Activated CD4-positive, alpha-beta memory T cell treated with anti-CD3 and anti-CD28 coated beads, Interleukin-2, amount 10 ng/mL, durations not matched to agents 7 days and 5 days (primary cell): ENCODE measurements around the gene SFTA2. TPM values are rescaled to one million over a fixed set of nuclear protein-coding genes. Genes with fewer than 3 reads are reported as not detected.
"Not testable (repeated sequence)": the region's sequence is repeated elsewhere in the genome, so short reads cannot be mapped to it uniquely, and the experiment has no call there.

Experiments
- CTCF ChIA-PET: fragments of 350-600 bp; sonication (Branson Sonifier 250); formaldehyde crosslinking; loops from one replicate; lab custom pipeline; 2021; ENCODE audit warnings: antibody characterized with exemption, inconsistent platforms; lab: Charles Lee
- POLR2A ChIA-PET: fragments of 350-600 bp; sonication (Branson Sonifier 250); formaldehyde crosslinking; loops from one replicate; lab custom pipeline; 2021; ENCODE audit warnings: antibody characterized with exemption; lab: Charles Lee
- DNase-seq: peaks from one replicate; pipeline ENCODE4 v3.0.0-alpha.2; 2020
- H3K27ac Mint-ChIP-seq: one replicate; pipeline ENCODE4 v1.8.0; 2021; ENCODE audit warnings: mild to moderate bottlenecking, mixed read lengths
- H3K27me3 Mint-ChIP-seq: one replicate; pipeline ENCODE4 v1.8.0; 2021; ENCODE audit warnings: mixed read lengths
- H3K36me3 Mint-ChIP-seq: one replicate; pipeline ENCODE4 v1.8.0; 2021; ENCODE audit warnings: low read depth, mixed read lengths
- H3K4me1 Mint-ChIP-seq: one replicate; pipeline ENCODE4 v1.8.0; 2021; ENCODE audit warnings: mixed read lengths
- H3K4me3 Mint-ChIP-seq: one replicate; pipeline ENCODE4 v1.8.0; 2021; ENCODE audit warnings: mild to moderate bottlenecking, mixed read lengths
- H3K9me3 Mint-ChIP-seq: one replicate; pipeline ENCODE4 v1.8.0; 2021; ENCODE audit warnings: mixed read lengths
- total RNA-seq, 2 experiments: library from RNA; stranded (reverse); gene quantifications; one replicate each; pipeline ENCODE4 v1.2.3, GENCODE V29; 2021

Gene SFTA2
- total RNA-seq, 2 experiments from 2014 or later, result not detected

GRCh38 chr6:30915591-30915946 lies 16.4 kb downstream of the SFTA2 start:
- Mint-ChIP-seq H3K27ac (peak overlapping the region; percentile 27), H3K4me3 (peak overlapping the region; percentile 87), H3K9me3 (no peaks in the 10 kb centered on the region), H3K27me3 (no peaks in the 10 kb centered on the region), H3K4me1 (peaks cover 26% of the 10 kb centered on the region), H3K36me3 (peaks cover 35% of the 10 kb centered on the region)
- CTCF ChIA-PET, result interaction anchor here (0.6 to 4.6 kb wide), 21 partner anchors 9 to 233 kb away, joined by 3 to 70 read pairs (median 4); no protein-coding TSS in a partner anchor
- DNase-seq, result no peak
- POLR2A ChIA-PET, result interaction anchor here (0.9 to 1.6 kb wide), 3 partner anchors 25 to 175 kb away, joined by 3 to 4 read pairs (median 3); no protein-coding TSS in a partner anchor

- H3K36me3 Mint-ChIP-seq, result peaks cover 31% of the 10 kb centered on the region
- DNase-seq, result no peak
Observed at GRCh38 chr6:30914854-30915590, 16.9 kb downstream of the SFTA2 start.

GRCh38 chr6:30914076-30914853 lies 17.7 kb downstream of the SFTA2 start, which contains the start of gene VARS2:
VARS2 (plus strand) TSS chr6:30914238; CDS start chr6:30914837, 599 bp downstream.
- Mint-ChIP-seq H3K27me3 (no peaks in the 10 kb centered on the region), H3K9me3 (no peaks in the 10 kb centered on the region), H3K4me3 (peak within 1 kb of the TSS; percentile 87), H3K4me1 (peaks cover 29% of the 10 kb centered on the region), H3K36me3 (peaks cover 28% of the 10 kb centered on the region), H3K27ac (peak within 1 kb of the TSS; percentile 83)
- DNase-seq, result peak; percentile 90
- POLR2A ChIA-PET, result interaction anchor here (0.6 to 2.2 kb wide), 15 partner anchors 9 to 581 kb away, joined by 3 to 10 read pairs (median 4); partner anchors contain the start of genes FLOT1 and MRPS18B
- CTCF ChIA-PET, result interaction anchor here (0.6 to 4.6 kb wide), 28 partner anchors 10 to 296 kb away, joined by 3 to 70 read pairs (median 4); partner anchors contain the start of genes MRPS18B and PPP1R10

More at GRCh38 chr6:30914854-30915590, 16.9 kb downstream of the SFTA2 start:
- POLR2A ChIA-PET, result interaction anchor here (0.9 to 2.2 kb wide), 7 partner anchors 25 to 580 kb away, joined by 3 to 10 read pairs (median 3); partner anchors contain the start of gene MRPS18B
- H3K4me1 Mint-ChIP-seq, result peaks cover 26% of the 10 kb centered on the region
- peak overlapping the region; percentile 83 for H3K27ac Mint-ChIP-seq
- CTCF ChIA-PET, result interaction anchor here (0.8 to 4.6 kb wide), 20 partner anchors 8 to 233 kb away, joined by 3 to 70 read pairs (median 4); no protein-coding TSS in a partner anchor
- no peaks in the 10 kb centered on the region for H3K27me3 Mint-ChIP-seq
- peak overlapping the region; percentile 87 for H3K4me3 Mint-ChIP-seq
- H3K9me3 Mint-ChIP-seq, result no peaks in the 10 kb centered on the region

- peaks cover 28% of the 10 kb centered on the region for H3K36me3 Mint-ChIP-seq
- peak overlapping the region; percentile 67 for H3K27ac Mint-ChIP-seq
- CTCF ChIA-PET, result interaction anchor here (0.6 to 4.6 kb wide), 22 partner anchors 9 to 296 kb away, joined by 3 to 70 read pairs (median 4); partner anchors contain the start of genes MRPS18B and PPP1R10
- DNase-seq, result no peak
- H3K4me3 Mint-ChIP-seq, result peak overlapping the region; percentile 87
- peaks cover 34% of the 10 kb centered on the region for H3K4me1 Mint-ChIP-seq
- H3K9me3 Mint-ChIP-seq, result no peaks in the 10 kb centered on the region
- POLR2A ChIA-PET, result interaction anchor here (0.6 to 2.2 kb wide), 14 partner anchors 8 to 549 kb away, joined by 3 to 10 read pairs (median 4); partner anchors contain the start of gene FLOT1
- H3K27me3 Mint-ChIP-seq, result no peaks in the 10 kb centered on the region
Observed at GRCh38 chr6:30913721-30914075, 18.3 kb downstream of the SFTA2 start.

- peak overlapping the region; percentile 87 for H3K4me3 Mint-ChIP-seq
- H3K27ac Mint-ChIP-seq, result no peak overlapping the region
- peaks cover 42% of the 10 kb centered on the region for H3K4me1 Mint-ChIP-seq
- no peaks in the 10 kb centered on the region for H3K9me3 Mint-ChIP-seq
- no peak for DNase-seq
- POLR2A ChIA-PET, result interaction anchor here (0.6 to 2.2 kb wide), 6 partner anchors 17 to 191 kb away, joined by 3 to 10 read pairs (median 4); no protein-coding TSS in a partner anchor
- CTCF ChIA-PET, result interaction anchor here (0.7 to 4.6 kb wide), 15 partner anchors 8 to 189 kb away, joined by 3 to 70 read pairs (median 6); no protein-coding TSS in a partner anchor
- H3K36me3 Mint-ChIP-seq, result peaks cover 28% of the 10 kb centered on the region
- H3K27me3 Mint-ChIP-seq, result no peaks in the 10 kb centered on the region
Observed at GRCh38 chr6:30912746-30913520, 19.0 kb downstream of the SFTA2 start.

GRCh38 chr6:30910473-30910872 lies 21.5 kb downstream of the SFTA2 start:
- H3K9me3 Mint-ChIP-seq, H3K27me3 Mint-ChIP-seq, H3K4me3 Mint-ChIP-seq, H3K27ac Mint-ChIP-seq, DNase-seq, POLR2A ChIA-PET: not testable (repeated sequence)
- Mint-ChIP-seq H3K4me1 (peaks cover 43% of the 10 kb centered on the region), H3K36me3 (peaks cover 21% of the 10 kb centered on the region)
- CTCF ChIA-PET, result interaction anchor here (0.9 to 1.0 kb wide), 2 partner anchors 169 to 368 kb away, joined by 3 read pairs; no protein-coding TSS in a partner anchor

GRCh38 chr6:30908700-30909099 lies 23.3 kb downstream of the SFTA2 start:
- no peak overlapping the region for H3K27ac Mint-ChIP-seq
- no peak for DNase-seq
- H3K4me3 Mint-ChIP-seq, result peak overlapping the region; percentile 91
- CTCF ChIA-PET, result interaction anchor here (1.4 to 6.8 kb wide), 2 partner anchors 79 to 179 kb away, joined by 6 to 22 read pairs; no protein-coding TSS in a partner anchor
- H3K4me1 Mint-ChIP-seq, result peaks cover 32% of the 10 kb centered on the region
- POLR2A ChIA-PET, result interaction anchor here (1.2 kb wide), 1 partner anchor 10 kb away, joined by 3 read pairs; no protein-coding TSS in a partner anchor
- peaks cover 21% of the 10 kb centered on the region for H3K36me3 Mint-ChIP-seq
- H3K27me3 Mint-ChIP-seq, result no peaks in the 10 kb centered on the region
- no peaks in the 10 kb centered on the region for H3K9me3 Mint-ChIP-seq

GRCh38 chr6:30907758-30908591 lies 24.0 kb downstream of the SFTA2 start, which contains the start of gene GTF2H4:
GTF2H4 (plus strand) TSS chr6:30908207.
- H3K9me3 Mint-ChIP-seq, result no peaks in the 10 kb centered on the region
- ChIA-PET CTCF (interaction anchor here (0.9 to 6.8 kb wide), 5 partner anchors 8 to 179 kb away, joined by 3 to 22 read pairs (median 6); no protein-coding TSS in a partner anchor), POLR2A (interaction anchor here (1.1 to 1.3 kb wide), 3 partner anchors 11 to 186 kb away, joined by 3 read pairs; no protein-coding TSS in a partner anchor)
- H3K36me3 Mint-ChIP-seq, result peaks cover 21% of the 10 kb centered on the region
- DNase-seq, result peak; percentile 96
- H3K27ac Mint-ChIP-seq, result peak within 1 kb of the TSS; percentile 32
- peaks cover 26% of the 10 kb centered on the region for H3K4me1 Mint-ChIP-seq
- H3K27me3 Mint-ChIP-seq, result no peaks in the 10 kb centered on the region
- H3K4me3 Mint-ChIP-seq, result peak within 1 kb of the TSS; percentile 91

GRCh38 chr6:30907290-30907757 lies 24.6 kb downstream of the SFTA2 start:
- H3K9me3 Mint-ChIP-seq, H3K27me3 Mint-ChIP-seq, DNase-seq: not testable (repeated sequence)
- ChIA-PET POLR2A (interaction anchor here (1.1 to 1.3 kb wide), 3 partner anchors 12 to 187 kb away, joined by 3 read pairs; no protein-coding TSS in a partner anchor), CTCF (interaction anchor here (0.9 to 6.8 kb wide), 6 partner anchors 8 to 180 kb away, joined by 3 to 22 read pairs (median 6); no protein-coding TSS in a partner anchor)
- H3K36me3 Mint-ChIP-seq, result peaks cover 15% of the 10 kb centered on the region
- H3K4me1 Mint-ChIP-seq, result peaks cover 27% of the 10 kb centered on the region
- peak overlapping the region; percentile 91 for H3K4me3 Mint-ChIP-seq
- H3K27ac Mint-ChIP-seq, result peak overlapping the region; percentile 14

GRCh38 chr6:30903236-30903635 lies 28.7 kb downstream of the SFTA2 start:
- no peak overlapping the region for H3K27ac Mint-ChIP-seq
- H3K4me1 Mint-ChIP-seq, result peaks cover 14% of the 10 kb centered on the region
- H3K27me3 Mint-ChIP-seq, result no peaks in the 10 kb centered on the region
- H3K9me3 Mint-ChIP-seq, result no peaks in the 10 kb centered on the region
- no peak overlapping the region for H3K4me3 Mint-ChIP-seq
- ChIA-PET CTCF (interaction anchor here (0.6 to 6.8 kb wide), 2 partner anchors 24 to 74 kb away, joined by 3 to 22 read pairs; no protein-coding TSS in a partner anchor), POLR2A (interaction anchor here (0.6 kb wide), 1 partner anchor 406 kb away, joined by 3 read pairs; no protein-coding TSS in a partner anchor)
- no peaks in the 10 kb centered on the region for H3K36me3 Mint-ChIP-seq
- no peak for DNase-seq
